Measurements from ENCODE around the gene ZNF791. TPM values are rescaled to one million over a fixed set of nuclear protein-coding genes. Genes with fewer than 3 reads are reported as not detected.

ZNF791 gene
- total and polyA plus RNA-seq, 2 of the 13 experiments (the other 11 are each of a cell fraction or from before 2014, with no cell fraction given) = 12.8 to 17.4 TPM

GRCh38 chr19:12669270-12670158 lies 58.8 kb downstream of the ZNF791 start (continued):
- peak; percentile 66; the same call in 1 of the 2 replicates for TF ChIP-seq ZNF414 (CRISPR knock-in tag; IDR thresholded peaks at IDR 0.05)
- peak; percentile 47; the same call in 1 of the 2 replicates for TF ChIP-seq KAT7 (CRISPR knock-in tag; IDR thresholded peaks at IDR 0.05; ENCODE audit: borderline replicate concordance)
- TF ChIP-seq JARID2 (CRISPR knock-in tag; IDR thresholded peaks at IDR 0.05; ENCODE audit: insufficient replicate concordance) = no peak
- TF ChIP-seq SMYD3 (CRISPR knock-in tag; IDR thresholded peaks at IDR 0.05) = no peak
- no peak; the same call in 1 of the 2 replicates for TF ChIP-seq ZNF230 (CRISPR knock-in tag; IDR thresholded peaks at IDR 0.05)
- TF ChIP-seq YEATS4 (CRISPR knock-in tag; IDR thresholded peaks at IDR 0.05; ENCODE audit: borderline replicate concordance) = peak; percentile 74; the same call in 1 of the 2 replicates
- no peak for TF ChIP-seq ZNF790 (CRISPR knock-in tag; IDR thresholded peaks at IDR 0.05; ENCODE audit: borderline replicate concordance)
- peak; percentile 57; the same call in 1 of the 2 replicates for TF ChIP-seq ARNT2 (CRISPR knock-in tag; IDR thresholded peaks at IDR 0.05; ENCODE audit: low read depth)
- TF ChIP-seq ZNF749 (CRISPR knock-in tag; IDR thresholded peaks at IDR 0.05; ENCODE audit: borderline replicate concordance) = no peak
- TF ChIP-seq FOXK2 (IDR thresholded peaks at IDR 0.05) = peak; percentile 90
- no peak; the same call in 1 of the 2 replicates for TF ChIP-seq ZNF160 (CRISPR knock-in tag; IDR thresholded peaks at IDR 0.05)
- no peak for TF ChIP-seq PRMT3 (CRISPR knock-in tag; IDR thresholded peaks at IDR 0.05; ENCODE audit: borderline replicate concordance, low read depth)
- TF ChIP-seq ZNF260 (CRISPR knock-in tag; IDR thresholded peaks at IDR 0.05; ENCODE audit: borderline replicate concordance, low read depth) = no peak
- TF ChIP-seq, protein P1, sequence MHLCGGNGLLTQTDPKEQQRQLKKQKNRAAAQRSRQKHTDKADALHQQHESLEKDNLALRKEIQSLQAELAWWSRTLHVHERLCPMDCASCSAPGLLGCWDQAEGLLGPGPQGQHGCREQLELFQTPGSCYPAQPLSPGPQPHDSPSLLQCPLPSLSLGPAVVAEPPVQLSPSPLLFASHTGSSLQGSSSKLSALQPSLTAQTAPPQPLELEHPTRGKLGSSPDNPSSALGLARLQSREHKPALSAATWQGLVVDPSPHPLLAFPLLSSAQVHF (CRISPR knock-in tag; IDR thresholded peaks at IDR 0.05) = no peak
- TF ChIP-seq TMF1 (CRISPR knock-in tag; IDR thresholded peaks at IDR 0.05; ENCODE audit: low read depth) = no peak
- TF ChIP-seq, protein P2, sequence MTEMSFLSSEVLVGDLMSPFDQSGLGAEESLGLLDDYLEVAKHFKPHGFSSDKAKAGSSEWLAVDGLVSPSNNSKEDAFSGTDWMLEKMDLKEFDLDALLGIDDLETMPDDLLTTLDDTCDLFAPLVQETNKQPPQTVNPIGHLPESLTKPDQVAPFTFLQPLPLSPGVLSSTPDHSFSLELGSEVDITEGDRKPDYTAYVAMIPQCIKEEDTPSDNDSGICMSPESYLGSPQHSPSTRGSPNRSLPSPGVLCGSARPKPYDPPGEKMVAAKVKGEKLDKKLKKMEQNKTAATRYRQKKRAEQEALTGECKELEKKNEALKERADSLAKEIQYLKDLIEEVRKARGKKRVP (CRISPR knock-in tag; IDR thresholded peaks at IDR 0.05) = no peak
- peak; percentile 81 for TF ChIP-seq KMT2A (CRISPR knock-in tag; IDR thresholded peaks at IDR 0.05)
- TF ChIP-seq MED8 (CRISPR knock-in tag; IDR thresholded peaks at IDR 0.05; ENCODE audit: insufficient replicate concordance) = peak; percentile 45
- TF ChIP-seq PHF5A (CRISPR knock-in tag; IDR thresholded peaks at IDR 0.05; ENCODE audit: low read depth, unreplicated experiment) = peak; percentile 31
- no peak for TF ChIP-seq ATF3 (CRISPR knock-in tag; IDR thresholded peaks at IDR 0.05)
- TF ChIP-seq RARG (CRISPR knock-in tag; IDR thresholded peaks at IDR 0.05; ENCODE audit: low read depth) = no peak
- TF ChIP-seq ZC3H13 (CRISPR knock-in tag; IDR thresholded peaks at IDR 0.05) = no peak; the same call in 1 of the 2 replicates
- TF ChIP-seq ZNF3 (CRISPR knock-in tag; IDR thresholded peaks at IDR 0.05) = no peak
- no peak for TF ChIP-seq ZNF775 (CRISPR knock-in tag; IDR thresholded peaks at IDR 0.05; ENCODE audit: borderline replicate concordance)
- TF ChIP-seq ELF4 (CRISPR knock-in tag; IDR thresholded peaks at IDR 0.05; ENCODE audit: borderline replicate concordance) = peak; percentile 99
- TF ChIP-seq ZNF225 (CRISPR knock-in tag; IDR thresholded peaks at IDR 0.05) = no peak
- no peak for TF ChIP-seq ZNF292 (CRISPR knock-in tag; IDR thresholded peaks at IDR 0.05; ENCODE audit: borderline replicate concordance, low read depth)
- no peak for TF ChIP-seq ZSCAN29 (CRISPR knock-in tag; conservative IDR thresholded peaks at IDR 0.05)
- no peak for TF ChIP-seq ARNT (IDR thresholded peaks at IDR 0.05)
